Aorta (tissue), 5 donors: ENCODE data around the gene NKD2. TPM values are rescaled to one million over a fixed set of nuclear protein-coding genes. Genes with fewer than 3 reads are reported as not detected.
A peak's percentile ranks its signal among the peaks of the same experiment; 100 is the strongest.
"Not testable (repeated sequence)": the region's sequence is repeated elsewhere in the genome, so short reads cannot be mapped to it uniquely, and the experiment has no call there.

Source experiments
- ATAC-seq: fragments of 200-7000 bp; cut with Tn5 transposase; one replicate; pipeline ENCODE4 v1.9.1; 2022; ENCODE audit warnings: moderate library complexity; ENCODE audit not compliant: low FRiP score
- DNase-seq, 2 donors: peaks; one replicate each; pipeline ENCODE4 v3.0.0-alpha.2; 2020
- H3K27ac ChIP-seq, 2 donors: one replicate each; pipeline ENCODE4 v1.5.1; 2013; ENCODE audit warnings: low read length in 2 of 2, mild to moderate bottlenecking in 2 of 2, moderate library complexity in 2 of 2, control low read depth in 1 of 2, inconsistent platforms in 1 of 2, low read depth in 1 of 2
- H3K27me3 ChIP-seq, 2 donors: one replicate each; pipeline ENCODE4 v1.6.1; 2013; ENCODE audit warnings: control low read depth in 1 of 2, low read length in 1 of 2, mild to moderate bottlenecking in 1 of 2, moderate library complexity in 1 of 2; ENCODE audit not compliant: insufficient read depth in 2 of 2, control insufficient read depth in 1 of 2
- H3K36me3 ChIP-seq, 2 donors: one replicate each; pipeline ENCODE4 v1.6.1; 2013; ENCODE audit warnings: control low read depth in 1 of 2, low read length in 1 of 2, mild to moderate bottlenecking in 1 of 2; ENCODE audit not compliant: insufficient read depth in 2 of 2, control insufficient read depth in 1 of 2
- H3K4me1 ChIP-seq, 2 donors: one replicate each; pipeline ENCODE4 v1.6.1; 2013; ENCODE audit warnings: low read length in 2 of 2, control low read depth in 1 of 2, mild to moderate bottlenecking in 1 of 2, moderate library complexity in 1 of 2; ENCODE audit not compliant: insufficient read depth in 2 of 2, control insufficient read depth in 1 of 2
- H3K4me3 ChIP-seq, 2 donors: one replicate each; pipeline ENCODE4 v1.5.1; 2013; ENCODE audit warnings: low read length in 2 of 2, control low read depth in 1 of 2, mild to moderate bottlenecking in 1 of 2
- H3K9me3 ChIP-seq: one replicate; pipeline ENCODE4 v1.6.1; 2013; ENCODE audit warnings: mild to moderate bottlenecking, low read length; ENCODE audit not compliant: control insufficient read depth
- WGBS, 2 donors: extraction: QIAGEN DNeasy Blood & Tissue Kit; methylation state at CpG; one replicate each; pipeline ENCODE4 v1.1.7; 2013; 5-methylcytosine and 5-hydroxymethylcytosine counted together
- intact Hi-C, 2 donors: fragments of 100-400 bp; cut with DNase I; formaldehyde crosslinking; loops; one replicate each; pipeline versions ENCODE4 v1.14.2 to v1.15.0; 2022
- polyA plus RNA-seq, 2 donors: library from polyadenylated mRNA; stranded (reverse); fragments of 200-250 nt; gene quantifications; one replicate each; pipeline ENCODE4 v1.2.3, GENCODE V29; 2013
- total RNA-seq, 2 donors: library from RNA; stranded (reverse); fragmentation: NEBNext Ultra II Directional; extraction: Animal tissue kit (Norgen Biotek cat#: 25700); gene quantifications; one replicate each; pipeline ENCODE4 v1.2.1, GENCODE V29; 2021
- donor health status: healthy with polysubstance abuse.
- donor health status: Bipolar disorder and iron deficiency.
- donor health status: DM: no; HTN: no; CAD: no.
- donor health status: DM: no; HTN: no; CAD: no.
- donor health status: DM: yes; HTN: yes; CAD: no.

NKD2 gene
- total and polyA plus RNA-seq, 4 donors, result 0.10 to 6.8 (median 2.8) TPM; not detected in 1

DNA sequence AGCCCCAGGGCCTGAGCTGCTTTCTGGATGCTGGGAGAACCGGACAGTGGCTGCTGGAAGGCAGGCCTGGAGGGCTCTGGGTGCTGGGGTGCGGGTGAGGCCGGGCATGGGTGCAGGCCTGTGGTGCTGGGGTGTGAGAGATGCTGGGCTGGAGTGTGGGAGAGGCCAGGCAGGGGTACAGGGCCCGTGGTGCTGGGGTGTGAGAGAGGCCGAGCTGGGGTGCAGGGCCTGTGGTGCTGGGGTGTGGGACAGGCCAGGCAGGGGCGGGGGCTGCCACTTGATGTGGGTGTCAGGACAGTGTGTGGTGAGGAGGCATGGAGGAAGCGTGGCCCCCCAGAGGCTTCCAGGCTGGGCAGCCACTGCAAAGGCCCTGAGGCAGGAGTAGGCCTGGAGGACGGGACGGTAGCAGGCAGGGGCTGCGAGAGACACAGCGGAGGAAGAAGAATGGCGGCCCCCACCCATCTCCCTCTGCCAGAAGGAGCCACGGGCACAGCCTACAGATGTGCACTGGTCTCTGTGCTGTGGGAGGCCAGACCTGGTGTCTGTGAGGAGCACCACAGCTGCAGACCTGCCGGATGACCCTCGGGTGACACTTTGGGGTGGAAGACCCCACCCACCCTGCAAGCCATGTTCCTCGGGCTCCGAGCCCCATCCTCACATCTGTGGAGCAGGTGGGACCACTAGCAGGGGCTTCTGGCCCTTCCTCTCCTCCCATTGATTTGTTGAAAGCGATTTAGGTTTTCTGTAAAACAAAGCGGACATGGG, 9.3 kb downstream of the NKD2 start:
- Histone ChIP-seq H3K36me3 (no peaks in the 10 kb centered on the region), H3K4me1 (no peaks in the 10 kb centered on the region), H3K9me3 (no peaks in the 10 kb centered on the region), H3K27ac (no peak overlapping the region), H3K4me3 (no peak overlapping the region), H3K27me3 (no peaks in the 10 kb centered on the region)
- 95% methylated on average over 19 of the region's 19 CpGs for WGBS, 2 donors
- intact Hi-C loops, result no loop called here
- ATAC-seq (no peak), DNase-seq (peak; percentile 24 to 69)

GRCh38 chr5:1018596-1018995, 10.0 kb downstream of the NKD2 start:
- intact Hi-C loops, result no loop called here
- no peaks in the 10 kb centered on the region for H3K9me3 ChIP-seq
- no peaks in the 10 kb centered on the region for H3K36me3 ChIP-seq
- H3K27ac ChIP-seq, result no peak overlapping the region
- ATAC-seq, result peak; percentile 4
- no peak overlapping the region for H3K4me3 ChIP-seq
- peak in 1 of 2 donors; percentile 34 for DNase-seq
- no peaks in the 10 kb centered on the region for H3K4me1 ChIP-seq
- no peaks in the 10 kb centered on the region for H3K27me3 ChIP-seq
- WGBS, 2 donors, result 91 to 94% methylated on average over 9 of the region's 9 CpGs

- WGBS, 2 donors, result 83 to 84% methylated on average over 37 of the region's 37 CpGs
- intact Hi-C loops, result no loop called here
- no peak overlapping the region for H3K4me3 ChIP-seq
- peak; percentile 49 for ATAC-seq
- no peaks in the 10 kb centered on the region for H3K27me3 ChIP-seq
- no peaks in the 10 kb centered on the region for H3K36me3 ChIP-seq
- H3K27ac ChIP-seq, result no peak overlapping the region
- no peaks in the 10 kb centered on the region for H3K9me3 ChIP-seq
- no peaks in the 10 kb centered on the region for H3K4me1 ChIP-seq
- DNase-seq, result peak; percentile 30 to 68
Observed at GRCh38 chr5:1019001-1019905, 10.7 kb downstream of the NKD2 start.

- no peaks in the 10 kb centered on the region for H3K9me3 ChIP-seq
- ATAC-seq (no peak), DNase-seq (peak; percentile 22 to 65)
- H3K27ac ChIP-seq, result no peak overlapping the region
- H3K27me3 ChIP-seq, result no peaks in the 10 kb centered on the region
- no peaks in the 10 kb centered on the region for H3K36me3 ChIP-seq
- H3K4me3 ChIP-seq, result no peak overlapping the region
- intact Hi-C loops, result no loop called here
- H3K4me1 ChIP-seq, result no peaks in the 10 kb centered on the region
- 80% methylated on average over 16 of the region's 16 CpGs for whole genome bisulfite sequencing, 2 donors
Observed at GRCh38 chr5:1020452-1020961, 11.9 kb downstream of the NKD2 start.

DNA sequence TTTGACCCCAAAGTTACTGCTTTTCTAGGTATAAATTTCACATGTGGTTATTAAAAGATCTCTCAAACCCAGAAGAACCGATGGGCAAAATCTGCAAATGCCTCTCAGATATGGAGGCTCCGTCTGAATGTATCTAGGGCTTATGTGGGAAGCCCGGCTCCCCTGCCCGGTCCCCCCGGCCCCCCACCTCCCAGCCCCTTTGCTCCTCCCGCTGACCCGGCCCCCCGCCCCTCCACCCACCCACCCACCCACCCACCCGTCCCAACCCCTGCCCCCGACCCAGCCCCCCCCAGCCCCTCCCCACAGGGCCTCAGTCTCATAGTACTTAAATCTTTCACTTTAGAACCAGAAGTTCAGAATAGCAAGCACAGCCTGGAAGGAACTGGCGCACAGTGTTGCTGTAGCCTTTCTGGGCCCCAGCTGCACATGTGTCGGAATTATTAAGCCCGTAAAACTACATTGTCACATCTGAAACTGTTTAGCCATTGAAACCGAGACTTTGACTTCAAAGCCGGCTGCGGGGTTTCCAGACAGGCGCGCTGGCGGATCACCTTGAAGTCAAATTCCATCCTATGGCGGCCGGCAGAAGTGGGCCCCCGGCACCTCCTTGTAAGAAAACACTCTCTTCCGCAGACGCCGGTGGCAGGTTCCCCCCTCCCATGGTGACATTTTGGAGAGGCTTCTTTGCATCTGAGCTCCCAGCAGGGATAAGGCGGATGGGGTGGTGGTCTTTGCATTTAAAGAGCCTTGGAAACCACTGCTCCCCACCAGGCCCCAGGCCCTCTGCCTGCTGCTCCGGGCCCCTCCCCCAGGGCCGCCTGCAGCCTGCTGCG, 12.8 kb downstream of the NKD2 start:
- intact Hi-C loops, result no loop called here
- WGBS, 2 donors, result 47 to 53% methylated on average over 29 of the region's 29 CpGs

GRCh38 chr5:1021969-1022336, 13.4 kb downstream of the NKD2 start:
- DNase-seq, result peak in 1 of 2 donors; percentile 39
- intact Hi-C loops, result not testable (repeated sequence)
- 66 to 70% methylated on average over 6 to 9 of the region's 9 CpGs for WGBS, 2 donors

More for the DNA sequence above, 12.8 kb downstream of the NKD2 start:
- DNase-seq, result peak; percentile 34 to 66
- no peak overlapping the region for H3K27ac ChIP-seq
- no peak for ATAC-seq
- H3K27me3 ChIP-seq, result no peaks in the 10 kb centered on the region
- no peaks in the 10 kb centered on the region for H3K9me3 ChIP-seq
- H3K36me3 ChIP-seq, result no peaks in the 10 kb centered on the region
- no peaks in the 10 kb centered on the region for H3K4me1 ChIP-seq
- H3K4me3 ChIP-seq, result no peak overlapping the region

DNA sequence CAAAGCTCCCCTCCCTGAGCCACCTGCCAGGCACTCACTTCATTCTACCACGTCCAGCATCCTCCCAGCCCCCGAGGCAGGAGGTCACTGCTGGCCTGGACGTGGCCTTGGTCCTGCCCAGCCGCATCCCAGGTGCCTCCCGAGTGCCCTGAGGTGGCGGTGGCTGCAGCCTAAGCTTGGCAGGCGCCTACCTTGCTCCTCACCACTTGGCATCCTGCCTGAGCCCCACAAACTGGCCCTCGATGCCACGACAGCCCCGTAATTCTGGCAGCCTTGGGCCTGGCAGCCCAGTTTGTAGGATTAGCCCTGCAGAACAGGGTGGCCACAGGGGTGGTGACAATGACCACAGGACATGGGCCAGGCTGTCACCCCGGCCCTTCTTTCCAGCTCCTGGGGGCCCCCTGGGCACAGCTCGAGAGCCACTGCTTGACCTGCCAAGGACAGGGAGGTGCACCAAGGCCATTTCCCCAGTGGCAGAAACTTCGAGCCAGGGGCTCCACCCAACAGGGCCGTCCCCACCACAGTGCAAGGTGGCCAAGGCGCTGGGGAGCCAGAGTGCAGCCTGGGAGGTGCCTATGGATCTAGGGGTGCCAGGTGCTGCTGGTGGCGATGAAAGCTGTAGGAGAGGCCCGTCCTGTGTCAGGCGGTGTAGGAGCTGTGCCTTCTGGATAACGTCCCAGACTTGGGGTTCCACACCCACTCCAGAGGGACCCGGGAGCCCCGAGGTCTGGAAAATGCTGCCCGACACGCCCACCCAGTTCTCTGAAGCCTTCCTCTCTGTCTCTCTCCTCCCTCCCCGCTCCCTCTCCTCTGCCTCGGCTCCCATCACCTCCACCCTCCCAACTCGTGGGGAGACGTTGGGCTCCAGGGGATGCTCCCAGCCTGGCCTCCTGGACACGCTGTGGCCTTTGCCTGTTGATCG, 18.4 kb downstream of the NKD2 start:
- Histone ChIP-seq H3K36me3 (no peaks in the 10 kb centered on the region), H3K9me3 (no peaks in the 10 kb centered on the region), H3K4me1 (no peaks in the 10 kb centered on the region), H3K4me3 (no peak overlapping the region), H3K27me3 (no peaks in the 10 kb centered on the region), H3K27ac (no peak overlapping the region)
- DNase-seq, result peak in 1 of 2 donors; percentile 72
- no peak for ATAC-seq
- intact Hi-C loops, result no loop called here
- WGBS, 2 donors, result 81% methylated on average over 29 of the region's 29 CpGs

More at GRCh38 chr5:1021969-1022336, 13.4 kb downstream of the NKD2 start:
- not testable (repeated sequence) for H3K27me3 ChIP-seq, H3K9me3 ChIP-seq, H3K27ac ChIP-seq, H3K36me3 ChIP-seq, H3K4me3 ChIP-seq, H3K4me1 ChIP-seq, ATAC-seq
